HCT116 (cell line): ENCODE data around the gene ANAPC2.

Experiments used
- EGR1 ChIP-seq: IDR thresholded peaks from 2 replicates; pipeline ENCODE4 v1.6.1; 2012; ENCODE audit warnings: low read depth
- EZH2 ChIP-seq: fragments of 200-600 bp; sonication (generic); IDR thresholded peaks from 2 replicates; pipeline ENCODE4 v1.6.1; 2017; ENCODE audit warnings: antibody characterized with exemption, mixed run types
- POLR2A ChIP-seq: IDR thresholded peaks from 2 replicates; pipeline ENCODE4 v1.7.0; 2011; ENCODE audit warnings: borderline replicate concordance; ENCODE audit not compliant: insufficient read depth, insufficient read length; ENCODE audit errors: extremely low read depth
- POLR2AphosphoS5 ChIP-seq: IDR thresholded peaks from 2 replicates; pipeline ENCODE4 v1.6.1; 2011; ENCODE audit warnings: mild to moderate bottlenecking, low read depth, low read length, moderate library complexity
- SIN3A ChIP-seq: IDR thresholded peaks from 2 replicates; pipeline ENCODE4 v1.6.1; 2012; ENCODE audit warnings: low read depth
- SP1 ChIP-seq: IDR thresholded peaks from 2 replicates; pipeline ENCODE4 v1.6.1; 2012; ENCODE audit warnings: low read depth
- ZNF274 ChIP-seq: fragments of 200-500 bp; sonication (Bioruptor generic); IDR thresholded peaks from 2 replicates; pipeline ENCODE4 v1.6.1; 2014; ENCODE audit warnings: mild to moderate bottlenecking, low read depth, low read length, inconsistent platforms
- TF ChIP-seq, protein P1 (sequence below), 3 experiments: fragments of 200-600 bp in 1 of 3; sonication (generic) in 1 of 3; IDR thresholded peaks in 2 of 3; conservative IDR thresholded peaks in 1 of 3; 2 replicates each; pipeline ENCODE4 v1.5.1; 2012 to 2017; ENCODE audit warnings: low read depth in 2 of 3, low read length in 2 of 3, antibody characterized with exemption in 1 of 3, borderline replicate concordance in 1 of 3, control low read depth in 1 of 3, mild to moderate bottlenecking in 1 of 3, mixed read lengths in 1 of 3, mixed run types in 1 of 3, moderate library complexity in 1 of 3; ENCODE audit not compliant: insufficient read depth in 1 of 3
- TF ChIP-seq, protein P2 (sequence below): IDR thresholded peaks from 2 replicates; pipeline ENCODE4 v1.6.1; 2012

DNA sequence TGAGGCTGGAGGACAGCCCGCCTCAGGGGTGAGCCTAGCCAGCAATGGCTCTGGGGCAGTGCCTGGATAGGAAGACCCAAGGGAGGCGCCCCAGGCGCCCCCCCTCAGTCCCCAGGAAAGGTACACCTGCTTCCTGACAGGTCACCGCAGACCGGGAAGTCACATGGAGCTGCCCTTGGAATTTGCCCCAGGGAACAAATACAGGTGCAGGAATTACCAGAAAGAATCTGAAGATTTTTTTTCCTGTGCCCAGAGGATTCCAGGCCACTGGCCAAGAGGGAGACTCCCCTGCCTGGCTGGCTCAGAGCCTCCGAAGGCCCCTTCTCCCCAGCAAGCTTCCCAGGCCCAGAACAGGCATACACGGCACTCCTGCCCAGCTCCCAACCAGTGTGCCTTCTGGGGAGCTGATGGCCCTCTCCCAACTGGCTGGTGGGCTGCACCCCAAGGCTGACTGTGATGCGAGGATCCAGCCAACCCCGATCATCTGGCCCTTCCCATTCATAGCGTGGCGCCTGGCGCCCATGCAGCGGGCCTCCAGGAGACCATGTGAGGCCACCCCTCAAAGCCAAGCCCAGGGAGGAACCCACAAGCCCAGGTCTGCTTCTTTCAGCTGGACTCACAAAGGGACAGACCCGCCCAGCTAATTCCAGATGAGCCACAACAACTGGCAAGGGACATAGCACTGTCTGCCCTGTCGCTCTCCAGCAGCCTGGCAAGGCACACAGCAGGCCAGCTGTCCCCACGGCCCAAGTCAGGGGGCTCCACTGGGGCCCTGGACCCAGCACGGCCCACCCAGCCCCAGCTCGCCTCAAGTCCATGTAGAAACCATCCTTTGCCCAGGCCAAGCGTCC, 9.9 kb upstream of the ANAPC2 start:
- TF ChIP-seq, protein P1, sequence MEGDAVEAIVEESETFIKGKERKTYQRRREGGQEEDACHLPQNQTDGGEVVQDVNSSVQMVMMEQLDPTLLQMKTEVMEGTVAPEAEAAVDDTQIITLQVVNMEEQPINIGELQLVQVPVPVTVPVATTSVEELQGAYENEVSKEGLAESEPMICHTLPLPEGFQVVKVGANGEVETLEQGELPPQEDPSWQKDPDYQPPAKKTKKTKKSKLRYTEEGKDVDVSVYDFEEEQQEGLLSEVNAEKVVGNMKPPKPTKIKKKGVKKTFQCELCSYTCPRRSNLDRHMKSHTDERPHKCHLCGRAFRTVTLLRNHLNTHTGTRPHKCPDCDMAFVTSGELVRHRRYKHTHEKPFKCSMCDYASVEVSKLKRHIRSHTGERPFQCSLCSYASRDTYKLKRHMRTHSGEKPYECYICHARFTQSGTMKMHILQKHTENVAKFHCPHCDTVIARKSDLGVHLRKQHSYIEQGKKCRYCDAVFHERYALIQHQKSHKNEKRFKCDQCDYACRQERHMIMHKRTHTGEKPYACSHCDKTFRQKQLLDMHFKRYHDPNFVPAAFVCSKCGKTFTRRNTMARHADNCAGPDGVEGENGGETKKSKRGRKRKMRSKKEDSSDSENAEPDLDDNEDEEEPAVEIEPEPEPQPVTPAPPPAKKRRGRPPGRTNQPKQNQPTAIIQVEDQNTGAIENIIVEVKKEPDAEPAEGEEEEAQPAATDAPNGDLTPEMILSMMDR (IDR thresholded peaks at IDR 0.05 in 2 of 3, conservative IDR thresholded peaks at IDR 0.05 in 1 of 3; ENCODE audit: borderline replicate concordance in 1 of 3, insufficient read depth in 1 of 3, low read depth in 2 of 3, low read length in 2 of 3): no peak
- TF ChIP-seq EGR1: no peak
- TF ChIP-seq EZH2: no peak
- no peak for TF ChIP-seq POLR2AphosphoS5
- TF ChIP-seq, protein P2, sequence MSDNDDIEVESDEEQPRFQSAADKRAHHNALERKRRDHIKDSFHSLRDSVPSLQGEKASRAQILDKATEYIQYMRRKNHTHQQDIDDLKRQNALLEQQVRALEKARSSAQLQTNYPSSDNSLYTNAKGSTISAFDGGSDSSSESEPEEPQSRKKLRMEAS: no peak
- TF ChIP-seq SP1: no peak
- no peak for TF ChIP-seq ZNF274
- no peak for TF ChIP-seq SIN3A
- no peak for TF ChIP-seq POLR2A
